BE2C (cell line): ENCODE results near the gene CASP8AP2.
"Not testable (repeated sequence)": the region's sequence is repeated elsewhere in the genome, so short reads cannot be mapped to it uniquely, and the experiment has no call there.

ENCODE experiments used
- DNase-seq: peaks from one replicate; pipeline ENCODE4 v3.0.0-alpha.2; 2020
- H3K27me3 ChIP-seq: fragments of 250-450 bp; sonication (Bioruptor Pico); 2 replicates; pipeline ENCODE4 v1.5.1; 2020; ENCODE audit warnings: mild to moderate bottlenecking
- H3K36me3 ChIP-seq: fragments of 250-450 bp; sonication (Bioruptor Pico); 2 replicates; pipeline ENCODE4 v1.5.1; 2020; ENCODE audit warnings: mild to moderate bottlenecking
- H3K4me1 ChIP-seq: fragments of 250-450 bp; sonication (Bioruptor Pico); 2 replicates; pipeline ENCODE4 v1.5.1; 2020
- H3K4me3 ChIP-seq: 2 replicates; pipeline ENCODE4 v1.5.1; 2011; ENCODE audit warnings: low read depth, low read length
- H3K9me3 ChIP-seq: fragments of 250-450 bp; sonication (Bioruptor Pico); 2 replicates; pipeline ENCODE4 v1.5.1; 2020
- TF ChIP-seq, protein P1 (sequence below): IDR thresholded peaks from 2 replicates; pipeline ENCODE4 v1.5.1; 2012; ENCODE audit warnings: mild to moderate bottlenecking, low read depth, low read length

Gene CASP8AP2

DNA sequence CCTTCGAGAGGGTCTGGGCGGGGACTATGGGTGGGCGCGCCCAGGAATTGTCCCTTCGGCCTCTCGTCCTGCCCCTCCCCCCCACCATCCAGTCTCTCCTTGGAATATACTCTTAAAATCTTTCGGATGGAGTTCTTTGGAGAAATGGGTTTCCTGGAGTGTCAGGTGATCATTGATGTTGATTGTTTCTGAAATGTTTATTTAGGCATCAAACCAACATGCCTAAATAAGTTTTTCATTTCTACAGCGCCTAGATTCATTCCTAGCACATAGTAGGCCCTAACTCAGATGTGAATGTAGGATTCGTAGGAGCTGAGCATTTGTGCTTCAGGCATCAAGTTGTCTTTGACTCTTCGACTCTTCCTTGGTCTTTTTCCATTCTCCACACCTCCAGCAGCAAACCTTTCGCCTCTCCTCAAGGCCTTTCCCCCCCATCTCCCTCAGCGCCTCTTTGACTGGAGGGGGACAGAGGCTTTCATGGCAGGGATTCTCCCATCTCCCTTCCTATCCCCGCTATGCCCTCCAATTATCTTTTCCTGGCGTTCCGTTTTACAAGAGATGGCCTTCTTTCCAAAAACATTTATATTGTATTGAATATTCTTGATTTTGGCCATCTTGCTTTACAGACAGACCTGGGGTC, 610 bp downstream of the CASP8AP2 start:
- H3K27me3 ChIP-seq = no peaks in the 10 kb centered on the region

DNA sequence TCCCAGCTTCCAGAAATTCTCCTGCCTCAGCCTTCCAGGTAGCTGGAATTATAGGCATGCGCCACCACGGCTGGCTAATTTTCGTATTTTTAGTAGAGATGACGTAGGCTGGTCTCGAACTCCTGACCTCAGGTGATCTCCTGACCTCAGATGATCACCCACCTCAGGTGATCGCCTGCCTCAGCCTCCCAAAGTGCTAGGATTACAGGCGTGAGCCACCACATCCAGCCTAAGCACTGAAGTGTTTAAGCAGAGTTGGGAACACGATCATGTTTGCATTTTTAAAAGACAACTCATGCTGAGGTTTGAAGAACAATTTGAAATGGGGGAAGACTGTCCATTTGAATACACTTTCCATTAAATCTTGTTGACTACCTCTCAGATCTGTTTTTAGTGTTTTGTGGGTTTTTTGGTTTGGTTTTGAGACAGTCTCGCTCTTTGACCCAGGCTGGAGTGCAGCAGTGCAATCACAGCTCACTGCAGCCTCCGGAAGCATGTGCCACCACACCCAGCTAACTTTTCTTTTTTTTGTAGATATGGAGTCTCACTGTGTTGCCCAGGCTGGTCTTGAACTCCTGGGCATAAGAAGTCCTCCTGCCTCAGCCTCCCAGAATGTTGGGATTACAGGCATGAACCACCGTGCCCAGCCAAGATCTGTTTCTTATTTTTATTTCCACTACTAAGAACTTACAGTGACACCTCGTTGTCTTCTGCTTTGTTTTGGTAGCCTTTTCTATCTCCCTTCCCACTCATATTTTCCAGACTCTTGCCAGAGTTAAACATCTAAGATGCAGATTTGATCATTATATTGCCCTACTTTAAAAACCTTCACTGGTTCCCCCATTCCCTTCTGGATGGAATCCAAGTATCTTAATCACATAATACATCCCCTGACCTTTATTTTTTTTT, 5.5 kb downstream of the CASP8AP2 start:
- DNase-seq = no peak
- H3K27me3 ChIP-seq = no peaks in the 10 kb centered on the region
- no peaks in the 10 kb centered on the region for H3K9me3 ChIP-seq
- TF ChIP-seq, protein P1, sequence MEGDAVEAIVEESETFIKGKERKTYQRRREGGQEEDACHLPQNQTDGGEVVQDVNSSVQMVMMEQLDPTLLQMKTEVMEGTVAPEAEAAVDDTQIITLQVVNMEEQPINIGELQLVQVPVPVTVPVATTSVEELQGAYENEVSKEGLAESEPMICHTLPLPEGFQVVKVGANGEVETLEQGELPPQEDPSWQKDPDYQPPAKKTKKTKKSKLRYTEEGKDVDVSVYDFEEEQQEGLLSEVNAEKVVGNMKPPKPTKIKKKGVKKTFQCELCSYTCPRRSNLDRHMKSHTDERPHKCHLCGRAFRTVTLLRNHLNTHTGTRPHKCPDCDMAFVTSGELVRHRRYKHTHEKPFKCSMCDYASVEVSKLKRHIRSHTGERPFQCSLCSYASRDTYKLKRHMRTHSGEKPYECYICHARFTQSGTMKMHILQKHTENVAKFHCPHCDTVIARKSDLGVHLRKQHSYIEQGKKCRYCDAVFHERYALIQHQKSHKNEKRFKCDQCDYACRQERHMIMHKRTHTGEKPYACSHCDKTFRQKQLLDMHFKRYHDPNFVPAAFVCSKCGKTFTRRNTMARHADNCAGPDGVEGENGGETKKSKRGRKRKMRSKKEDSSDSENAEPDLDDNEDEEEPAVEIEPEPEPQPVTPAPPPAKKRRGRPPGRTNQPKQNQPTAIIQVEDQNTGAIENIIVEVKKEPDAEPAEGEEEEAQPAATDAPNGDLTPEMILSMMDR = no peak
- H3K4me1 ChIP-seq = no peaks in the 10 kb centered on the region
- H3K36me3 ChIP-seq = peaks cover 21% of the 10 kb centered on the region
- no peak overlapping the region for H3K4me3 ChIP-seq

More for the DNA sequence above, 610 bp downstream of the CASP8AP2 start:
- Histone ChIP-seq H3K9me3 (no peaks in the 10 kb centered on the region), H3K4me1 (no peaks in the 10 kb centered on the region), H3K4me3 (peak overlapping the region; percentile 96), H3K36me3 (peaks cover 11% of the 10 kb centered on the region)
- no peak for DNase-seq
- TF ChIP-seq, protein P1 = no peak

DNA sequence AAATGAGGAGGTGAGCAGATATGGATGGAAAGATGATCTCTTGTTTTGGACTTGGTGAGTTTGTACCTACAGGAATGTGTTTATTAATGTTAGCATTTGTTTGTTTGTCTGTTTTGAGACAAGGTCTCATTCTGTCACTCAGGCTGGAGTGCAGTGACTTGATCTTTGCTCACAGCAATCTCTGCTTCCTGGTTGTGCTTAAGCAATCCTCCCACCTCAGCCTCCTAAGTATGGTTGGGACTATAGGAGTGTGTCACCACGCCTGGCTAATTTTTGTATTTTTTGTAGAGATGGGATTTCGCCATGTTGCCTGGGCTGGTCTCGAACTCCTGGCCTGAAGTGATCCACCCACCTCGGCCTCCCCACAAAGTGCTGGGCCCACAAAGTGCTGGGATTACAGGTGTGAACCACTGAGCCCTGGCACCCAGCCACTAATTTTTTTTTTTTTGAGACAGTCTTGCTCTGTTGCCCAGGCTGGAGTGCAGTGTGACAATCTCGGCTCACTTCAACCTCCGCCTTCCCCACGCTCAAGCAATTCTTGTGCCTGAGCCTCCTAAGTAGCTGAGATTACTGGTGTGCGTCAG, 7.1 kb downstream of the CASP8AP2 start:
- H3K9me3 ChIP-seq = no peaks in the 10 kb centered on the region
- peaks cover 8% of the 10 kb centered on the region for H3K4me1 ChIP-seq
- H3K27me3 ChIP-seq = no peaks in the 10 kb centered on the region
- H3K36me3 ChIP-seq = peaks cover 24% of the 10 kb centered on the region
- no peak for DNase-seq
- TF ChIP-seq, protein P1 = no peak
- no peak overlapping the region for H3K4me3 ChIP-seq

DNA sequence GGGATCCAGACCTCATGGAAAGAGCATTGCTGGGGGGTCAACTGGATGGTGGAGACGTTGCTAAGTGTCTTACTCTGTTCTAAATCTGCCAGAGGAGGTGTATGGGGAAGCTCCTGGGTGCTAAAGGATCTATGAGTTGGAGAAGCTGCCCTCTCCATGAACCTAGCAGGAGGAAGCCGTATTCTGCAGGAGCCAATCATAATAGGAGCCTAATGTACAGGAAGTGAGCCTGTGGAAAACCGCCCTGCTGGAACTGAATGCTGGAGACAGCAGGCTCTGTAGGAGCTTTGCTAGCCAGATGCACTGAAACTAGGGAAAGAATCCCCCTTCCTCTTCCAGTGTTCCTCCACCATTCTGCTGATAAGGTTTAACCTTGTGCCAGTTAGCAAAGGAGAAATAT, 10.9 kb downstream of the CASP8AP2 start:
- Histone ChIP-seq H3K4me3 (no peak overlapping the region), H3K36me3 (peaks cover 13% of the 10 kb centered on the region), H3K4me1 (peaks cover 14% of the 10 kb centered on the region), H3K9me3 (no peaks in the 10 kb centered on the region), H3K27me3 (no peaks in the 10 kb centered on the region)
- peak; percentile 64 for DNase-seq
- TF ChIP-seq, protein P1 = no peak

DNA sequence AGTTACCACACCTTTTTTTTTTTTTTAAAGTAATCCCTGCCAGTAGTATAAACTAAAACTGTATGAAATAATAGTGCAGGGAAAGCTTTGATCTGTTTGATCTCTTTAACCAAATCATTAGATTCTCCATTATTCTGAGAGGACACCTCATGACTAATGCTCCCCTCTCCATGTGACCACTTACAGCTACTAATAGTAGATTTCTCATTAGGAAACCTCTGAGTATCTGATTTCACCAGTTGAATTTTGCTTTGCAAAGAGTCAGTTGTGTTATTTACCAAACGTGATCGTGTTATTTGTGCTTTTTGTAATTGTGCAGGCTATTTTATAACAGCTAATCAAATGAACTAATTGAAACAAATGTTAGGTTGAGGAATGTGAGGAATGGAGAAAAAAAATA, 12.5 kb downstream of the CASP8AP2 start:
- Histone ChIP-seq H3K36me3 (peaks cover 16% of the 10 kb centered on the region), H3K9me3 (no peaks in the 10 kb centered on the region), H3K4me3 (no peak overlapping the region), H3K4me1 (peaks cover 14% of the 10 kb centered on the region), H3K27me3 (no peaks in the 10 kb centered on the region)
- DNase-seq = no peak
- TF ChIP-seq, protein P1 = no peak

DNA sequence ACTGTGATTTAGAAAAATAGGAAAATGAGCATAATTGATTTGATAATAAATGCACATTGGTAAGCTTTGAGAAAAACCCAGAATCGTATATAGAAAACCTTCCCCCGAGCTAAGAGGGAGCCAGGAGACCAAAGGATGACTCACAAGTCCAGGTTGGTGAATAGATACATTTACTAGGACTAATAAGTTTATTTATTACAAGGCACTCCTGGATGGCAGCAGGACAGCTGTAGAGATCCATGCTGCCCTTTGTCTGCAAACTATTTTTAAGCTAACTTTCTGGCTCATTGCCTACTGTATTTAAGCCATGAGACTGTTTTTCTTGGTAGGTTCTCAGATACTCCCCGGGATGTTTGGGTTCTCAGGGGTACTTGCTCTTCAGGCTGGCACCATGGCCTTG, 13.4 kb downstream of the CASP8AP2 start:
- no peak for DNase-seq
- Histone ChIP-seq H3K36me3 (peaks cover 21% of the 10 kb centered on the region), H3K27me3 (no peaks in the 10 kb centered on the region), H3K4me1 (peaks cover 14% of the 10 kb centered on the region), H3K9me3 (no peaks in the 10 kb centered on the region), H3K4me3 (no peak overlapping the region)
- TF ChIP-seq, protein P1 = no peak

DNA sequence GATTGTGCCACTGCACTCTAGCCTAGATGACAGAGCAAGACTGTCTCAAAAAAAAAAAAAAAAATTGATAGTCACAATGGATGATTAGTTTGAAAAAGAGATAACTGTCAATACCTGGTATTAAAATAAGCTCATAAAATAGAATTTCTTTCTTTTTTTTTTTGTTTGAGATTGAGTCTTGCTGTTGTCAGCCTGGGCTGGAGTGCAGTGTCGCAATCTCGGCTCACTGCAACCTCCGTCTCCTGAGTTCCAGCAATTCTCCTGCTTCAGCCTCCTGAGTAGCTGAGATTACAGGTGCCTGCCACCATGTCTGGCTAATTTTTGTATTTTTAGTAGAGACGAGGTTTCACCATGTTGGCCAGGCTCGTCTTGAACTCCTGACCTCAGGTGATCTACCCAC, 17.8 kb downstream of the CASP8AP2 start:
- H3K9me3 ChIP-seq, H3K27me3 ChIP-seq, DNase-seq, H3K4me3 ChIP-seq, H3K4me1 ChIP-seq: not testable (repeated sequence)
- peaks cover 26% of the 10 kb centered on the region for H3K36me3 ChIP-seq
